CD14-positive monocyte (primary cell): Measurements from ENCODE around the gene PIK3IP1. TPM values are rescaled to one million over a fixed set of nuclear protein-coding genes. Genes with fewer than 3 reads are reported as not detected.

Experiments used
- DNase-seq, 3 donors: peaks; one replicate each; pipeline ENCODE4 v3.0.0-alpha.2; 2011 to 2022
- H2AFZ ChIP-seq: 2 replicates; pipeline ENCODE4 v1.6.0; 2012; ENCODE audit warnings: mild to moderate bottlenecking, low read depth, low read length, inconsistent platforms; ENCODE audit not compliant: insufficient read depth, poor library complexity, severe bottlenecking
- H3K27ac ChIP-seq, 2 donors: 1 replicate in 1 of 2; 2 replicates in 1 of 2; pipeline ENCODE4 v1.5.1; 2012 to 2013; ENCODE audit warnings: low read length in 2 of 2, control low read depth in 1 of 2, inconsistent platforms in 1 of 2, low read depth in 1 of 2, mild to moderate bottlenecking in 1 of 2
- H3K27me3 ChIP-seq, 2 donors: one replicate each; pipeline versions ENCODE4 v1.6.0 to v1.6.1; 2011 to 2013; ENCODE audit warnings: low read length in 2 of 2; ENCODE audit not compliant: control insufficient read depth in 2 of 2, insufficient read depth in 2 of 2
- H3K36me3 ChIP-seq, 2 donors: replicated peaks in 1 of 2; 1 replicate in 1 of 2; 2 replicates in 1 of 2; pipeline versions ENCODE4 v1.5.1 to v1.6.1; 2012 to 2013; ENCODE audit warnings: low read length in 2 of 2, control low read depth in 1 of 2, inconsistent platforms in 1 of 2, mild to moderate bottlenecking in 1 of 2; ENCODE audit not compliant: insufficient read depth in 2 of 2, control insufficient read depth in 1 of 2
- H3K4me1 ChIP-seq, 2 donors: 1 replicate in 1 of 2; 2 replicates in 1 of 2; pipeline versions ENCODE4 v1.5.1 to v1.6.1; 2012 to 2013; ENCODE audit warnings: low read length in 2 of 2, control low read depth in 1 of 2, inconsistent platforms in 1 of 2, mild to moderate bottlenecking in 1 of 2, moderate library complexity in 1 of 2; ENCODE audit not compliant: insufficient read depth in 2 of 2, control insufficient read depth in 1 of 2
- H3K4me2 ChIP-seq: replicated peaks from 2 replicates; pipeline ENCODE3; 2012; ENCODE audit warnings: low read length, moderate library complexity, mild to moderate bottlenecking; ENCODE audit not compliant: poor library complexity, severe bottlenecking; ENCODE audit errors: extremely low read depth
- H3K4me3 ChIP-seq, 3 experiments: fragments of 200-600 bp in 1 of 3; sonication (generic) in 1 of 3; replicated peaks in 1 of 3; 1 replicate in 2 of 3; 2 replicates in 1 of 3; pipeline ENCODE4 v1.5.1; 2011 to 2013; ENCODE audit warnings: low read length in 3 of 3, mild to moderate bottlenecking in 3 of 3, control low read depth in 2 of 3, low read depth in 2 of 3, inconsistent platforms in 1 of 3, moderate library complexity in 1 of 3
- H3K79me2 ChIP-seq: 2 replicates; pipeline ENCODE4 v1.6.0; 2012; ENCODE audit warnings: mild to moderate bottlenecking, control low read depth, inconsistent platforms, low read length, moderate library complexity; ENCODE audit not compliant: insufficient read depth
- H3K9ac ChIP-seq: 2 replicates; pipeline ENCODE4 v1.6.0; 2017; ENCODE audit warnings: low read length, mild to moderate bottlenecking; ENCODE audit not compliant: insufficient read depth, poor library complexity, severe bottlenecking
- H3K9me3 ChIP-seq, 2 donors: replicated peaks in 1 of 2; 1 replicate in 1 of 2; 2 replicates in 1 of 2; pipeline versions ENCODE4 v1.5.1 to v1.6.1; 2012 to 2013; ENCODE audit warnings: low read length in 2 of 2, control low read depth in 1 of 2; ENCODE audit not compliant: control insufficient read depth in 1 of 2, insufficient read depth in 1 of 2
- H4K20me1 ChIP-seq: 2 replicates; pipeline ENCODE4 v1.6.0; 2012; ENCODE audit warnings: mild to moderate bottlenecking, low read length, control low read depth, moderate library complexity; ENCODE audit not compliant: insufficient read depth
- H3K27ac Mint-ChIP-seq, 7 donors: one replicate each; pipeline ENCODE4 v1.8.0; 2020; ENCODE audit warnings: mild to moderate bottlenecking in 7 of 7, mixed read lengths in 7 of 7, moderate library complexity in 6 of 7, inconsistent platforms in 2 of 7
- H3K27me3 Mint-ChIP-seq, 3 donors: one replicate each; pipeline ENCODE4 v1.8.0; 2021 to 2022; ENCODE audit warnings: low read depth in 3 of 3, mild to moderate bottlenecking in 3 of 3, mixed read lengths in 3 of 3, moderate library complexity in 3 of 3, inconsistent platforms in 1 of 3
- H3K36me3 Mint-ChIP-seq, 2 donors: one replicate each; pipeline ENCODE4 v1.8.0; 2020; ENCODE audit warnings: mixed read lengths in 2 of 2, inconsistent platforms in 1 of 2, mild to moderate bottlenecking in 1 of 2
- H3K4me1 Mint-ChIP-seq: one replicate; pipeline ENCODE4 v1.8.0; 2020; ENCODE audit warnings: mild to moderate bottlenecking, mixed read lengths
- H3K4me3 Mint-ChIP-seq, 2 donors: one replicate each; pipeline ENCODE4 v1.8.0; 2020; ENCODE audit warnings: mild to moderate bottlenecking in 2 of 2, mixed read lengths in 2 of 2, moderate library complexity in 1 of 2
- H3K9me3 Mint-ChIP-seq, 7 donors: one replicate each; pipeline ENCODE4 v1.8.0; 2020 to 2022; ENCODE audit warnings: mixed read lengths in 7 of 7, mild to moderate bottlenecking in 6 of 7, moderate library complexity in 6 of 7, inconsistent platforms in 2 of 7
- WGBS: methylation state at CpG from one replicate; pipeline ENCODE4 v1.1.5; 2013; ENCODE audit warnings: missing lambda C conversion rate; ENCODE audit not compliant: insufficient coverage; 5-methylcytosine and 5-hydroxymethylcytosine counted together
- intact Hi-C, 2 donors: fragments of 100-400 bp; cut with micrococcal nuclease; formaldehyde crosslinking; loops; one replicate each; pipeline versions ENCODE4 v1.15.0 to v1.15.1; 2023
- polyA plus RNA-seq, 3 donors: library from polyadenylated mRNA; depleted of rRNA in 1 of 3; unstranded in 2 of 3; stranded (reverse) in 1 of 3; fragments of 300-500 nt in 2 of 3; fragments of >200 nt in 1 of 3; fragmentation: Illumina TruSeq in 2 of 3; gene quantifications; 1 replicate in 2 of 3; 2 replicates in 1 of 3; pipeline ENCODE4 v1.2.3, GENCODE V29; 2012 to 2021
- TF ChIP-seq, protein P1 (sequence below): fragments of 200-600 bp; IDR thresholded peaks from one replicate; pipeline ENCODE4 v1.8.0; 2022; ENCODE audit warnings: antibody characterized with exemption, mild to moderate bottlenecking

Gene PIK3IP1
- polyA plus RNA-seq, 3 donors: 21.8 to 37.3 (median 21.9) TPM

GRCh38 chr22:31244943-31245451 lies 47.3 kb downstream of the PIK3IP1 start:
- WGBS: 50% methylated on average over 3 of the region's 7 CpGs
- TF ChIP-seq, protein P1, sequence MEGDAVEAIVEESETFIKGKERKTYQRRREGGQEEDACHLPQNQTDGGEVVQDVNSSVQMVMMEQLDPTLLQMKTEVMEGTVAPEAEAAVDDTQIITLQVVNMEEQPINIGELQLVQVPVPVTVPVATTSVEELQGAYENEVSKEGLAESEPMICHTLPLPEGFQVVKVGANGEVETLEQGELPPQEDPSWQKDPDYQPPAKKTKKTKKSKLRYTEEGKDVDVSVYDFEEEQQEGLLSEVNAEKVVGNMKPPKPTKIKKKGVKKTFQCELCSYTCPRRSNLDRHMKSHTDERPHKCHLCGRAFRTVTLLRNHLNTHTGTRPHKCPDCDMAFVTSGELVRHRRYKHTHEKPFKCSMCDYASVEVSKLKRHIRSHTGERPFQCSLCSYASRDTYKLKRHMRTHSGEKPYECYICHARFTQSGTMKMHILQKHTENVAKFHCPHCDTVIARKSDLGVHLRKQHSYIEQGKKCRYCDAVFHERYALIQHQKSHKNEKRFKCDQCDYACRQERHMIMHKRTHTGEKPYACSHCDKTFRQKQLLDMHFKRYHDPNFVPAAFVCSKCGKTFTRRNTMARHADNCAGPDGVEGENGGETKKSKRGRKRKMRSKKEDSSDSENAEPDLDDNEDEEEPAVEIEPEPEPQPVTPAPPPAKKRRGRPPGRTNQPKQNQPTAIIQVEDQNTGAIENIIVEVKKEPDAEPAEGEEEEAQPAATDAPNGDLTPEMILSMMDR: no peak
- no peak overlapping the region for H3K4me3 Mint-ChIP-seq
- H3K36me3 ChIP-seq: peaks cover 7 to 64% of the 10 kb centered on the region in 2 donors
- no peaks in the 10 kb centered on the region for H3K27me3 ChIP-seq
- no peak overlapping the region for H3K9ac ChIP-seq
- peaks cover 11 to 13% of the 10 kb centered on the region in 2 donors for H3K4me1 ChIP-seq
- no peak overlapping the region for H3K4me3 ChIP-seq
- H3K9me3 ChIP-seq: no peaks in the 10 kb centered on the region
- H4K20me1 ChIP-seq: peaks cover 39% of the 10 kb centered on the region
- H3K27ac Mint-ChIP-seq: no peak overlapping the region
- no peak overlapping the region for H3K27ac ChIP-seq
- H3K4me1 Mint-ChIP-seq: peaks cover 19% of the 10 kb centered on the region
- peaks cover 37 to 40% of the 10 kb centered on the region in 2 donors for H3K36me3 Mint-ChIP-seq
- peaks cover 21% of the 10 kb centered on the region for H3K79me2 ChIP-seq
- H3K9me3 Mint-ChIP-seq: peaks cover 0 to 1% (median 0%) of the 10 kb centered on the region in 7 donors
- intact Hi-C loops: no loop called here
- no peak overlapping the region for H3K4me2 ChIP-seq
- H3K27me3 Mint-ChIP-seq: peaks cover 0 to 2% (median 0%) of the 10 kb centered on the region in 3 donors
- H2AFZ ChIP-seq: no peak overlapping the region
- no peak for DNase-seq

GRCh38 chr22:31244046-31244942 lies 48.0 kb downstream of the PIK3IP1 start:
- H3K27ac Mint-ChIP-seq: peak overlapping the region in 2 of 7 donors; percentile 10 to 82
- no peak overlapping the region for H3K4me3 Mint-ChIP-seq
- TF ChIP-seq, protein P1: no peak

More at GRCh38 chr22:31244046-31244942, 48.0 kb downstream of the PIK3IP1 start:
- intact Hi-C loops: no loop called here
- Histone ChIP-seq H3K27ac (no peak overlapping the region), H3K36me3 (peaks cover 7 to 66% of the 10 kb centered on the region in 2 donors), H3K4me3 (no peak overlapping the region), H3K9ac (no peak overlapping the region), H3K27me3 (no peaks in the 10 kb centered on the region), H3K9me3 (no peaks in the 10 kb centered on the region), H3K4me2 (no peak overlapping the region), H4K20me1 (peaks cover 38% of the 10 kb centered on the region), H2AFZ (no peak overlapping the region), H3K4me1 (peaks cover 11 to 13% of the 10 kb centered on the region in 2 donors), H3K79me2 (peaks cover 26% of the 10 kb centered on the region)
- peaks cover 0 to 1% (median 0%) of the 10 kb centered on the region in 7 donors for H3K9me3 Mint-ChIP-seq
- peaks cover 19% of the 10 kb centered on the region for H3K4me1 Mint-ChIP-seq
- no CpG with 5 or more reads among the region's 9 CpGs for WGBS
- peaks cover 0 to 2% (median 0%) of the 10 kb centered on the region in 3 donors for H3K27me3 Mint-ChIP-seq
- no peak for DNase-seq
- H3K36me3 Mint-ChIP-seq: peaks cover 36 to 41% of the 10 kb centered on the region in 2 donors
